Measurements from ENCODE around the gene CDKN2D.
A peak's percentile ranks its signal among the peaks of the same experiment; 100 is the strongest.
"Not testable (repeated sequence)": the region's sequence is repeated elsewhere in the genome, so short reads cannot be mapped to it uniquely, and the experiment has no call there.

Gene CDKN2D

DNA sequence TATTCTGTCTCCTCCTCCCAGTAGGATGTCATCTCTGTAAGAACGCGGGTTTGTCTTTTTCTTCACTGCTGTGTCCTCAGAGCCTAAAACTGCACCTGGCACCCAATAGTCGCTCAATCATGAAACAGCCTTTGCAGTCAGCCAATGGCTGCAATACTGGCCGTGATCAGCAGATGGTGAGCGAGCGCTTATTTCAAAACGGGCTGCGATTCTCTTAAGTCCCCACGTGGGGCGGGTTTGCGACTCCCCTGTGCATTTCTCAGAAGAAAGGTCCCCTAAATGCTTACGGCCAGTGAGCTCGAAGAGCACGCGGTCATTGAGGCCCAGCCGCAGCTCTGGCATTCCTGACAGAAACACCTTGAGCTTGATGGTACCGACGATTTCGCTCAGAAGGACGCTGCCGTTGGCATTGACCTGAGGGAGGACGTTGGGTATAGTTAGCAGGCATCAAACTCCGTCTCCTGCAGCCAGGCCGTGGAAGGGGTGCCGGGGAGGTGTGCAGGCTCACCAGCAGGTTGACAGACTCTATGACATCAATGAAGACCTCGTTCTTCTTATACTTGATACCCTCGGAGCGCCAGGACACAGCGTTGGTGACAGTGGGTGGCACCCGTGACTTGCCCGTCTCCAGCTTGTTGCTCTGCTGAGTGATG is 12.3 kb upstream of the CDKN2D start:
- DNase-seq: peak; percentile 70 to 88

GRCh38 chr19:10577951-10578350 is 9.2 kb upstream of the CDKN2D start:
- DNase-seq: no peak

GRCh38 chr19:10575011-10575716 is 6.4 kb upstream of the CDKN2D start:
- DNase-seq: no peak

GRCh38 chr19:10574462-10574861 is 5.7 kb upstream of the CDKN2D start:
- DNase-seq: no peak

DNA sequence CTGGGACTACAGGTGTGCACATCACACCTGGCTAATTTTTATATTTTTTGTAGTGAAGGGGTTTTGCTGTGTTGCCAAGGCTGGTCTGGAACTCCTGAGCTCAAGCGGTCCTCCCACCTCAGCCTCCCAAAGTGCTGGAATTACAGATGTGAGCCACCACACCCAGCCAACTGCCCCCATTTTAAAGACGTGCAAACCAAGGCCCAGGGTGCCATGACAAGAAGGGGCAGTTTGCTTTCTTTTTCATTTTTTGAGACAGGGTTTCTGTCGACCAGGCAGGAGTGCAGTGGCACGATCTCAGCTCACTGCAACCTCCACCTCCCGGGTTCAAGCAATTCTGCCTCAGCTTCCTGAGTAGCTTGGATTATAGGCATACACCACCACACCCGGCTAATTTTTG is 5.0 kb upstream of the CDKN2D start:
- not testable (repeated sequence) for DNase-seq

- DNase-seq: no peak
Observed at GRCh38 chr19:10568062-10568825, 535 bp downstream of the CDKN2D start.

- no peak for DNase-seq
Observed at GRCh38 chr19:10567656-10568055, 1.1 kb downstream of the CDKN2D start.

DNA sequence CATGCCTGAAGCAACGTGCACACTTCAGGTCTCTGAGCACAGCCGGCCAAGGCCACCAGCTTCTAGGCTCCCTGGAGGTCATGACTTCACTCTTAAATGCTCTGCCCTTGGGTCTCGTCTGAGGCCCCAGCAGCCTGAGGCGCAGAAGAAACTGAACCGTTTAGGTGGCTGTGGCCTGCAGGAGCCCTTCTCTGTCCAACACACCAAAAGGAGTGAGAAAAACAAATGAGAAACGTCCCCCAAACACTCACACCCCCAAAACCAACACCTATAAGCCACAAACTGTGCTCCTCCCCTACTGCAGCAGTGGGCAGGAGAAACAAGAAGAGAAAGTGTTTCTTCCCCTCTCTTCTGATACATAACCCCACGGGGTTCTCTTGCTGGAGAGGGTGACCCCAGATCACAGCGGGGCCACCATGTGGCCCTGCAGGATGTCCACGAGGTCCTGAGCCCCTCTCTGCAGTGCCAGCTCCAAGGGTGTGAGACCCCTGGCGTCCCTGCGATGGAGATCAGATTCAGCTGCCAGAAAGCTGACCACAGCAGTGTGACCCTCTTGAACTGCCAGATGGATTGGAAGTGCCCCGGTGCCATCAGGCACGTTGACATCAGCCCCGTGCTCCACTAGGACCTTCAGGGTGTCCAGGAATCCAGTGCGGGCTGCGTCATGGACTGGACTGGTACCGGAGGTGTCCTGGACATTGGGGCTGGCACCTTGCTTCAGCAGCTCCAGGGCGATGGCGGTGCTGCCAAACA is 1.9 kb downstream of the CDKN2D start:
- DNase-seq: no peak

DNA sequence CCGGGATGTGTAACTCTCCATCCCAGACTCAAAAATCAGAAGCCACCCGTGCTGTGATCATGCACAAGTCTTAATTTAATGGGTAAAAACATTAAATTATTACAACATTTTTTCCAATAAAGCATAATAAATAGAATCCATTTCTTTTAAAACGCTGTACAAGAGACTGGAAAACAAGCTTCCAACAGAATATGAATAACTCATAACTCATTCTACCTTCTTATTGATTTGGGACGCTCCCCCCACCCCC is 2.4 kb downstream of the CDKN2D start:
- DNase-seq: no peak

DNA sequence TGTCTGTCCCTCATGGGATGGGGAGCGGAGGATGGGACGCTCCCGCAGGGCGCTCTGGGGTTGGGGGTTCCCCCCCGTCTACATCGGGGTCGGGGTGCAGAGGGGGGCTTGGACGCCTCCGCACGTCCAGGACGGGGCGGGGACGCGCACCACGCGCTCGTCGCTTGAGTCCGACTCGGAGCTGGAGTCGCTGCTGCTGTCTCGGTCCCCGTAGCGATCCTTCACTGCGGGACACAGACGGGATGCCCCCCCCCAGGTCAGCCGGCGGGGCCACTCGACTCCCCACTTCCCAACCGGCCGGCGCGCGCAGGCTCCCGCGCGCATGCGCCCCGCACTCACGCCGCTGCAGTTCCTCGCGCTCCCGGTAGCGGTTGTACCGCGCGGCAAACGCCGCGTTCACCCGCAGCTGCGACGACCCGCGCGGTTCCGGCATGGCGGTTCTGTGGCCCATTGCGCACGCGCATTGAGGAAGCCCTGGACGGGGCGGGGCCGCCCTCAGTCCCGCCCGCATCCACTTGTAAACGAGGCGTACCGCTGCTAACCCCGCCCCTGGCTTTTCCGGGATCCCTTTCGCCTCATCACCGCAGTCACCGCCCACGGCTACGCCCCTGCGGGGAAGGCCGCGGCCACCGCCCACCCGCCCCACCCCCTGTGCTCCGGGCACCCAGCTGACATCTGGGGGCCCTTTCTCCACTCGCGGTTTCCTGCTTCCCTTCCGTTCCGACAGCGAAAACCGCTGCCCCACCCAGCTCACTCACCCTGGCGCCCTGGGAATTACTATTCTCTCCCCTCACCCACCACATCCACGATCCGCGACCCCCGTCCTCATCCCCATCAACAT is 3.0 kb downstream of the CDKN2D start, which contains the start of gene KRI1:
Gene KRI1, minus strand, starts transcription at position 444 of the 841 bp plus-strand sequence. Its CDS starts 11 bp downstream, at position 433.
- peak; percentile 96 to 98 for DNase-seq

DNA sequence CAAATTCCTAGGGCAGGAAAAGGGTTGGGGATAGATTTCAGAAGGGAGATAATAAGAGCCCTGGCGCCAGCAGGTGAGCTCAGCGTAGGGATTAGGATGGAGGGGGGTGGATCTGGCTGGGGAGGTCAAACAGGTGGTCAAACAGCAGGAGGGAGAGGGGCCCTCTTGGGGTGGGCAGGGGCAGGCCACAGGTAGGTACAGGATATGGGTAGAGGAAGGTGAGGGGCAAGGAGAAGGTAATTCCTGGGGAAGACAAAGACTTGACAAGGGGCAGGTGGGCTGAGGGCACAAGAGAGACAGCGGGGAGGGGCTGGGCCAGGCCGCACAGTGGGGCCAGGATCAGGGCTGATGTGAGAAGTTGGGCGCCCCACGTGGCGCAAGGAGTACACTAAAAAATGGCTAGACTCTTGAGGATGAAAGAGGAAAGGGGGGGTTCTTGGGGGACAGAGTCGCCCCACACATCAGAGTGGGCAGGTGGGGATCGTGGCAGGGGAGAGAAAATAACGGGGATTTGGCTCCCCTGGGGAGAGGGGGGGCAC is 3.7 kb downstream of the CDKN2D start:
- DNase-seq: no peak

- no peak for DNase-seq
Observed at GRCh38 chr19:10562609-10563008, 6.2 kb downstream of the CDKN2D start.

DNA sequence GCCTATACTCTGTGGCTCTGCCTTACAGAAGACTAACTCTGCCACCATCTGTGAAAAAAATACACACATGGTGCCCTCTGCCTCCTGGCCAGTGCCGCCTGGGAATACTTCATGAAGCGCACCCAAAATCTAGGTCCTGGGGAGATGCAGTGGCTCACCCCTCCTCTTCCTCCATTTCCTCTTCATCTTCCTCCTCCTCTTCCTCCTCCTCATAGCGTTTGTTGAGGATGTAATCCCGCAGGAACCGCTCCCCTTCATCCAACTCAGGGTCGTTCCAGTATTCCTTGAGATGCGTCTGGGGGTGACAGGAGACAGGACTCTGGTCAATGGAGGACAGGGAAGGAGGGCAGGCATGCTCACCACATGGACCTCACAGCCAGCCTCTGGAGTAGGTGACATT is 8.6 kb downstream of the CDKN2D start:
- DNase-seq: no peak

DNA sequence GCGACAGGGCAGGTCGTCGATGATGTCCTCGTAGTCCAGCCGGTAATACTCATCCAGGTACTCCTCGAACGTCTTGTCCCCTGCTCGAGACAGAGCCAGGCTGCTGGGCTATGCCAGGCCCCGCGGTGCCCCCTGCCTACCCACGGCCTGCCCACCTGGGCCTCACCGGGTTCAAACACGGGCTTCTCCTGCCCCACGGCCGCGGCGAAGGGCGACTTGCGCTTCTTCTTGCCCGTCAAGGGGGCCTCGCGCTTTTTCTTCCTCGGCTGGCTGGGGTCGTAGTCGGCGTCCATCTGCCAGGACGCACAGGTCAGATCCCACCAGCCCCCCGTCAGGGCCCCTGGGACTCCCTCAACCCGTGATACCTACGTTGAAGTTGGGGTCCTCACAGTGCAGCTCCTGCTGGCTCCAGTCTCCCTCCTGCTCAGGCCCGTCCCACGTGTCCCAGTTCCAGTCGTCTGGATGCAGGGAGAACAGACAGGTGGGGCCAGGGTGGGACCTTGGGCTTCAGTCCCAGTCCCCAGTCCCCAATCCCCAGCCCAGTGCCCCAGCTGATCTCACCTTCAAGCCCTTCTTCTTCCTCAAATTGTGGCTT is 11.1 kb downstream of the CDKN2D start:
- DNase-seq: no peak

GRCh38 chr19:10555610-10555973 is 13.2 kb downstream of the CDKN2D start:
- no peak for DNase-seq

DNA sequence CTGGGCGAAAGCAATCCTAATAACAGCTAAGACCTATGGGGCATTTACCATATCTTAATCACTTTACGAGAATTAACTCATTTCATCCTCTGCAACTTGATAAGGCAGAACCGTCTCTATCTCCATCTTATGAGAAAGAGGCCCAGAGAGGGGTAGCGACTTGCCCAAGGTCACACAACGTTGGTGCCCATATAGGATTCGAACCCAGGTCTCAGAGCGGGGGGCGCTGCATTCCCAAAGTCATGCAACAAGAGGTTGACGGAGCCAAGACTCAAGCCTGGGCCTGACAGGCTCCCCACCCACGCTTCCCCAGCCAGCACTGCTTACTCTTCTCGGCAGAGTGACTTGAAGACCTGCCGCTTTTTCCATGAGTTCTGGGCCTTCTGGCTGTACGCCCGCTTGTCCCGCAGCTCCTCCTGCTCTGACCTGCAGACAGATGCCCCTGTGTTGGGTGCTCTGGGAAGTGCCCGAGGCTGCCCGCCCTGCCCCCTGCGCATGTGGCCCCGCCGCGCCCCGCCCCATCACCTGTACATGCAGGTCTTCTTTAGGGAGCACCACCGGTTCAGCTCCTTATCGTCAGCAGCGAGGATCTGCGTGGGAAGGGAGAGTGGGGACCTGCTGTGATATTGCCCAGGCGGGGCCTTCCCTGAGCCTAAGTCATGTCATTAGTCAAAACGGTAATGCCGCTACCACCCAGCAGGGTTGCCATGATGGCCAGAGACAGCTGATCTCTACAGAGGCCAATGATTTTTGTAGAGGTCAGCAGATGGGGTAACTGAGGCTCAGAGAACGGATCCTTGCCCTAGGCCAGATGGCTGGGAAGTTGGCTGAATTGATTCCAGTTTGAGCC is 13.8 kb downstream of the CDKN2D start:
- DNase-seq: no peak

DNA sequence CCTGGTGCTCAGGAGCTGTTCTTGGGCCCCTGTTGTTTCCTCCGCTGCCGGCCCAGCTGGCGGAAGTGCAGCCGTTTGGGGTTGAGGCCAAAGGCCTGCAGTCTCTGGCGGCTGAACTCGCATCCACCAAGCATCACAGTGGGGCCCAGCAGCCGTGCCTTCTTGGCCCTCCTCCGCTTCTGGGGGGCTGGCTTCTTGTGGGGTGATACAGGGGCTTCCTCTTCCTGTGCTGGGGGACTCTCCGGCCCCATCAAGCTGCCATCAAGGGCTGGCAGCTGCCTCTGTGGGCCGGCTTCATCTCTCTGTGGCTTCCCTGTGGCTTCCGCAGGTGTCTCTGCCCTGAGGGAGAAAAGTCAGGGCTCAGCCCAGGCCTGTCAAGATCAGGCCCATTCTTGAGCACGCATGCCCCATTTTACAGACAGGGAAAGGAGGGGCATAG is 14.8 kb downstream of the CDKN2D start:
- DNase-seq: no peak

- DNase-seq: no peak
Observed at GRCh38 chr19:10553087-10553667, 15.6 kb downstream of the CDKN2D start.

- DNase-seq: no peak
Observed at GRCh38 chr19:10552510-10553053, 16.2 kb downstream of the CDKN2D start.

DNA sequence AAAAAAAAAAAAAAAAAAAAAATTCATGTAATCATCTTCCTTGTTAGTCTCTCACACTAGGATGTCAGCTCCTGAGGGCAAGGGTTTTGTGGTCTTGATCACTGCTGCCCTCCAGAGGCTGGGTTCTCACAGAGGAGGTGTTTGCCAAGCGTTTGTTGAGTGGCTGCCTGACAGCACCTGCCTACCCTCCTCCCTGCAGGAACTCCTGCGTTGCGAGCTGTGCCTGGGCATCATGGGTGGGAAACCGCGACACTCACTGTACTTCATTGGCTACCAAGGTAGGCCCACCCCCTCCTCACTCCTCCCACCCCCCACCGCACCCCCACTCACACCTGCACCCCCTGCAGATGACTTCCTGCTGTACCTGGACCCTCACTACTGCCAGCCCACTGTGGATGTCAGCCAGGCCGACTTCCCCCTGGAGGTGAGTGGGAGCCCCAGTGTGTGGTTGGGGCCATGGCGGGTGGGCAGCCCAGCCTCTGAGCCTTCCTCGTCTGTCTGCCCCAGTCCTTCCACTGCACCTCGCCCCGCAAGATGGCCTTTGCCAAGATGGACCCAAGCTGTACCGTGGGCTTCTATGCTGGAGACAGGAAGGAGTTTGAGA is 17.0 kb downstream of the CDKN2D start:
- no peak for DNase-seq

Measured in hippocampal formation (tissue), 2 donors.